H9 (cell line): ENCODE data around the gene RNASET2. TPM values are rescaled to one million over a fixed set of nuclear protein-coding genes. Genes with fewer than 3 reads are reported as not detected.

Source experiments
- DNase-seq: peaks from one replicate; pipeline ENCODE4 v3.0.0-alpha.2; 2017
- H2AFZ ChIP-seq: one replicate; pipeline ENCODE4 v1.6.1; 2013; ENCODE audit warnings: mild to moderate bottlenecking, low read length, control low read depth, moderate library complexity
- H2AK5ac ChIP-seq: 2 replicates; pipeline ENCODE4 v1.6.1; 2013; ENCODE audit warnings: low read length, control low read depth, mixed read lengths; ENCODE audit not compliant: insufficient read length
- H2BK120ac ChIP-seq: one replicate; pipeline ENCODE4 v1.6.1; 2013; ENCODE audit warnings: low read depth, mild to moderate bottlenecking, low read length, control low read depth, inconsistent platforms; ENCODE audit not compliant: poor library complexity, severe bottlenecking
- H2BK12ac ChIP-seq: 2 replicates; pipeline ENCODE4 v1.6.1; 2013; ENCODE audit warnings: low read length, control low read depth, mixed read lengths, low read depth; ENCODE audit not compliant: insufficient read length
- H2BK15ac ChIP-seq: 2 replicates; pipeline ENCODE4 v1.6.1; 2013; ENCODE audit warnings: low read depth, low read length, control low read depth
- H2BK20ac ChIP-seq: one replicate; pipeline ENCODE4 v1.6.1; 2013; ENCODE audit warnings: low read depth, mild to moderate bottlenecking, low read length, control low read depth, inconsistent platforms; ENCODE audit not compliant: poor library complexity, severe bottlenecking
- H2BK5ac ChIP-seq: 2 replicates; pipeline ENCODE4 v1.6.1; 2013; ENCODE audit warnings: low read length, control low read depth, mixed read lengths; ENCODE audit not compliant: insufficient read length
- H3K14ac ChIP-seq: 2 replicates; pipeline ENCODE4 v1.6.1; 2013; ENCODE audit warnings: low read length, control low read depth; ENCODE audit not compliant: insufficient read depth
- H3K18ac ChIP-seq: 2 replicates; pipeline ENCODE4 v1.6.1; 2013; ENCODE audit warnings: low read depth, mild to moderate bottlenecking, mixed read lengths, low read length, control low read depth; ENCODE audit not compliant: insufficient read length
- H3K23ac ChIP-seq: 2 replicates; pipeline ENCODE4 v1.6.1; 2013; ENCODE audit warnings: low read length, control low read depth, mixed read lengths, low read depth; ENCODE audit not compliant: insufficient read length
- H3K23me2 ChIP-seq: 2 replicates; pipeline ENCODE4 v1.6.1; 2013; ENCODE audit warnings: low read depth, mild to moderate bottlenecking, mixed read lengths, low read length, control low read depth; ENCODE audit not compliant: insufficient read length, poor library complexity, severe bottlenecking
- H3K27ac ChIP-seq: 2 replicates; pipeline ENCODE4 v1.5.1; 2013; ENCODE audit warnings: low read length, control low read depth, mixed read lengths, low read depth; ENCODE audit not compliant: insufficient read length
- H3K27me3 ChIP-seq: 2 replicates; pipeline ENCODE4 v1.6.1; 2013; ENCODE audit warnings: low read length, control low read depth, inconsistent platforms; ENCODE audit not compliant: insufficient read depth
- H3K4ac ChIP-seq: 2 replicates; pipeline ENCODE4 v1.6.1; 2013; ENCODE audit warnings: low read depth, mild to moderate bottlenecking, control low read depth, inconsistent platforms, low read length, moderate library complexity
- H3K4me1 ChIP-seq: 2 replicates; pipeline ENCODE4 v1.6.1; 2013; ENCODE audit warnings: low read length, control low read depth, inconsistent platforms; ENCODE audit not compliant: insufficient read depth
- H3K4me2 ChIP-seq: 2 replicates; pipeline ENCODE4 v1.6.1; 2013; ENCODE audit warnings: low read length, control low read depth, mixed read lengths; ENCODE audit not compliant: insufficient read length, insufficient read depth
- H3K56ac ChIP-seq: 2 replicates; pipeline ENCODE4 v1.6.1; 2013; ENCODE audit warnings: low read depth, mild to moderate bottlenecking, mixed read lengths, low read length, control low read depth; ENCODE audit not compliant: insufficient read length
- H3K79me1 ChIP-seq: 2 replicates; pipeline ENCODE4 v1.6.1; 2013; ENCODE audit warnings: low read depth, mild to moderate bottlenecking, moderate library complexity, low read length, control low read depth, inconsistent platforms; ENCODE audit not compliant: insufficient read depth, poor library complexity, severe bottlenecking
- H3K79me2 ChIP-seq: 2 replicates; pipeline ENCODE4 v1.6.1; 2013; ENCODE audit warnings: low read length, control low read depth, inconsistent platforms; ENCODE audit not compliant: insufficient read depth
- H3K9ac ChIP-seq: 2 replicates; pipeline ENCODE4 v1.6.1; 2013; ENCODE audit warnings: low read length, control low read depth, mixed read lengths; ENCODE audit not compliant: insufficient read length; ENCODE audit errors: extremely low read depth
- H3K9me3 ChIP-seq: one replicate; pipeline ENCODE4 v1.6.1; 2013; ENCODE audit warnings: low read depth, low read length, inconsistent platforms; ENCODE audit not compliant: control insufficient read depth
- H3T11ph ChIP-seq: one replicate; pipeline ENCODE4 v1.6.1; 2013; ENCODE audit warnings: mild to moderate bottlenecking, low read length, control low read depth, inconsistent platforms
- H4K20me1 ChIP-seq: one replicate; pipeline ENCODE4 v1.6.1; 2013; ENCODE audit not compliant: control insufficient read depth, insufficient read length, insufficient read depth
- H4K5ac ChIP-seq: 2 replicates; pipeline ENCODE4 v1.6.1; 2013; ENCODE audit warnings: low read depth, mild to moderate bottlenecking, mixed read lengths, low read length, control low read depth; ENCODE audit not compliant: insufficient read length
- H4K8ac ChIP-seq: replicated peaks from 2 replicates; pipeline ENCODE4 v1.6.1; 2013; ENCODE audit warnings: low read length, control low read depth, mixed read lengths, low read depth; ENCODE audit not compliant: insufficient read length
- H4K91ac ChIP-seq: 2 replicates; pipeline ENCODE4 v1.6.1; 2013; ENCODE audit warnings: low read depth, mild to moderate bottlenecking, moderate library complexity, mixed read lengths, low read length, control low read depth; ENCODE audit not compliant: insufficient read length
- H3K27ac Mint-ChIP-seq, 3 experiments: 2 replicates in 2 of 3; 3 replicates in 1 of 3; pipeline ENCODE4 v1.8.0; 2020 to 2021; ENCODE audit warnings: mixed read lengths in 3 of 3, mild to moderate bottlenecking in 1 of 3, moderate library complexity in 1 of 3
- H3K27me3 Mint-ChIP-seq: 2 replicates; pipeline ENCODE4 v1.8.0; 2021; ENCODE audit warnings: low read depth, mild to moderate bottlenecking, moderate library complexity, mixed read lengths
- H3K36me3 Mint-ChIP-seq, 3 experiments: 2 replicates in 2 of 3; 3 replicates in 1 of 3; pipeline ENCODE4 v1.8.0; 2020 to 2021; ENCODE audit warnings: low read depth in 3 of 3, mixed read lengths in 3 of 3; ENCODE audit not compliant: insufficient read depth in 1 of 3
- H3K4me1 Mint-ChIP-seq, 2 experiments: 2 replicates each; pipeline ENCODE4 v1.8.0; 2020; ENCODE audit warnings: mixed read lengths in 2 of 2
- H3K4me3 Mint-ChIP-seq, 2 experiments: 2 replicates in 1 of 2; 3 replicates in 1 of 2; pipeline ENCODE4 v1.8.0; 2020 to 2021; ENCODE audit warnings: mild to moderate bottlenecking in 2 of 2, mixed read lengths in 2 of 2, moderate library complexity in 1 of 2
- H3K9me3 Mint-ChIP-seq, 2 experiments: 2 replicates in 1 of 2; 3 replicates in 1 of 2; pipeline ENCODE4 v1.8.0; 2020; ENCODE audit warnings: mild to moderate bottlenecking in 2 of 2, mixed read lengths in 2 of 2, moderate library complexity in 1 of 2
- WGBS: extraction: QIAGEN DNeasy Blood & Tissue Kit; methylation state at CpG from one replicate; pipeline ENCODE4 v1.1.7; 2013; ENCODE audit warnings: missing lambda C conversion rate, low lambda C conversion rate, mixed read lengths; ENCODE audit not compliant: insufficient read length; ENCODE audit errors: extremely low coverage; 5-methylcytosine and 5-hydroxymethylcytosine counted together
- total RNA-seq: library from RNA; stranded (reverse); gene quantifications from 2 replicates; pipeline ENCODE4 v1.2.1, GENCODE V29; 2021
- TF ChIP-seq, protein P1 (sequence below): fragments of 200-600 bp; sonication (generic); conservative IDR thresholded peaks from 3 replicates; pipeline ENCODE4 v1.8.0; 2021; ENCODE audit warnings: antibody characterized with exemption, mild to moderate bottlenecking

RNASET2 gene
- total RNA-seq, 1 experiment from 2014 or later = 28.2 TPM

DNA sequence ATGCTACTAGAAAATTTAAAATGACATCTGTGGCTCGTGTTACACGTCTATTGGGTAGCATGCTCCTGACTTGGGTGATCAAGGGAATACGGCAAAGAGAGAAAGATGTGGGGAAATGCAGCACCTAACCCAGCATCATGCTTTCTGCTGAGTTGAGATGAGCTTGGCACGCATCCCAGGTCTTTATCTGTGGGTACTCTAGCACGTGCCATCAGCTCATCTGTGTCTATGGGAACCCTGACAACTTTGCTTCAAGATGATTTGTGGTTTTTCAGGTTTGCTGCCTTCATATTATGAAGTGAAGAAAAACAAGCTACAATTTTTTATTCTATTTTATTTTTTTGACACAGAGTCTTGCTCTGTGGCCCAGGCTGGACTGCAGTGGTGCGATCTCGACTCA lies 21.0 kb downstream of the RNASET2 start:
- H4K5ac ChIP-seq = no peak overlapping the region
- no peak overlapping the region for H3K27ac Mint-ChIP-seq
- no peaks in the 10 kb centered on the region; a peak in 1 of 5 replicates for H3K9me3 Mint-ChIP-seq
- H2BK15ac ChIP-seq = no peak overlapping the region
- H3K4ac ChIP-seq = no peak overlapping the region
- no CpG with 5 or more reads among the region's 7 CpGs for WGBS
- H3K56ac ChIP-seq = no peak overlapping the region
- DNase-seq = no peak
- no peak overlapping the region for H3T11ph ChIP-seq
- H3K14ac ChIP-seq = no peak overlapping the region
- H3K23ac ChIP-seq = no peak overlapping the region
- H2BK5ac ChIP-seq = no peak overlapping the region
- H3K79me2 ChIP-seq = no peaks in the 10 kb centered on the region
- no peak overlapping the region for H2BK120ac ChIP-seq
- H3K4me3 Mint-ChIP-seq = no peak overlapping the region
- H4K20me1 ChIP-seq = no peaks in the 10 kb centered on the region
- H2AK5ac ChIP-seq = no peak overlapping the region
- TF ChIP-seq, protein P1, sequence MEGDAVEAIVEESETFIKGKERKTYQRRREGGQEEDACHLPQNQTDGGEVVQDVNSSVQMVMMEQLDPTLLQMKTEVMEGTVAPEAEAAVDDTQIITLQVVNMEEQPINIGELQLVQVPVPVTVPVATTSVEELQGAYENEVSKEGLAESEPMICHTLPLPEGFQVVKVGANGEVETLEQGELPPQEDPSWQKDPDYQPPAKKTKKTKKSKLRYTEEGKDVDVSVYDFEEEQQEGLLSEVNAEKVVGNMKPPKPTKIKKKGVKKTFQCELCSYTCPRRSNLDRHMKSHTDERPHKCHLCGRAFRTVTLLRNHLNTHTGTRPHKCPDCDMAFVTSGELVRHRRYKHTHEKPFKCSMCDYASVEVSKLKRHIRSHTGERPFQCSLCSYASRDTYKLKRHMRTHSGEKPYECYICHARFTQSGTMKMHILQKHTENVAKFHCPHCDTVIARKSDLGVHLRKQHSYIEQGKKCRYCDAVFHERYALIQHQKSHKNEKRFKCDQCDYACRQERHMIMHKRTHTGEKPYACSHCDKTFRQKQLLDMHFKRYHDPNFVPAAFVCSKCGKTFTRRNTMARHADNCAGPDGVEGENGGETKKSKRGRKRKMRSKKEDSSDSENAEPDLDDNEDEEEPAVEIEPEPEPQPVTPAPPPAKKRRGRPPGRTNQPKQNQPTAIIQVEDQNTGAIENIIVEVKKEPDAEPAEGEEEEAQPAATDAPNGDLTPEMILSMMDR = no peak
- H3K18ac ChIP-seq = no peak overlapping the region
- peaks cover 2 to 11% (median 10%) of the 10 kb centered on the region in 3 experiments for H3K36me3 Mint-ChIP-seq
- no peak overlapping the region for H3K9ac ChIP-seq
- H3K4me1 Mint-ChIP-seq = peaks cover 7 to 14% of the 10 kb centered on the region in 2 experiments
- no peaks in the 10 kb centered on the region for H3K9me3 ChIP-seq
- no peaks in the 10 kb centered on the region for H3K27me3 ChIP-seq
- H4K91ac ChIP-seq = no peak overlapping the region
- no peaks in the 10 kb centered on the region for H3K79me1 ChIP-seq
- H2AFZ ChIP-seq = no peak overlapping the region
- no peak overlapping the region for H2BK20ac ChIP-seq
- H3K4me2 ChIP-seq = no peak overlapping the region
- H3K27me3 Mint-ChIP-seq = no peaks in the 10 kb centered on the region
- H4K8ac ChIP-seq = no peak overlapping the region
- no peak overlapping the region for H3K27ac ChIP-seq
- no peaks in the 10 kb centered on the region for H3K4me1 ChIP-seq
- no peak overlapping the region for H2BK12ac ChIP-seq
- H3K23me2 ChIP-seq = no peaks in the 10 kb centered on the region
